HG03457 (cell line): ENCODE measurements around the gene DBH.

Experiments
- ATAC-seq: cut with Tn5 transposase; IDR thresholded peaks from one replicate; pipeline ENCODE4 v1.9.1; 2021; ENCODE audit warnings: moderate number of reproducible peaks; ENCODE audit not compliant: unreplicated experiment

Gene DBH

DNA sequence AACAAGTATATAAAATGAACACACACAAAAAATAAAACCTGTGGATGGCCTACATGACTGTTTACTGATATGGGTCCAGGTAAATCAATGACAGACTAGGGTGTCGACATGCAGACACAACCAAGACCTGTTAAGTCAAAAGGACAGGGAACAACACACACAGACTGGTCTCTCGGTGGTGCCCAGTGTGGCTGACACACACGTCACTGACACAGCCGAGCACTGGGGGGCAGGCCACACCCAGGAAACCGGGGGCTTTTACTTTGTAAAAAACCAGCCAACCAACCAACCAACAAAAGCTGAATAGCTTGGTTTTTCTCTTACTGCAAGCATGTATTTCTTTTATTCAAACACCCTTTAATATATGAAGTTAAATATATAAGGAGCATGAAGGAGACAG, 31.9 kb upstream of the DBH start:
- no peak for ATAC-seq

DNA sequence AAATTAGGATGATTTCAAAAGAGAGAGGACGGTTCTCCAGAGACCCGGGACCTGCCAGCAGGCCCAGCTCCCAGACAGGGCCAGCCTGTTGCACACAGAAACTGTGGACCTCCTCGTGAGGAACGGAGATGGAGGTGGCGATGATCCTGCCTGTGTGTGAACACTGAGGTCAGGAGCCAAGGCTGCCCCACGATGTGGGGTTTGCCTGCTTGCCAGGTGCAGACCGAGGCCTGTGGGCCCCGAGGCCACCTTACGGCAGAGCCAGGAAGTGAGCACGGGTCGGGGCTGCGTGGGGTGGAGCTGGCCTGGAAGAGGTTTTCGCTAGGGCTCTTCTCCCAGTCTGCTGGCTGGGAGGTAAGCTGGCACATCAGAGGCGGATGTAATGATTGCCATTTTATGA, 31.3 kb upstream of the DBH start:
- no peak for ATAC-seq

DNA sequence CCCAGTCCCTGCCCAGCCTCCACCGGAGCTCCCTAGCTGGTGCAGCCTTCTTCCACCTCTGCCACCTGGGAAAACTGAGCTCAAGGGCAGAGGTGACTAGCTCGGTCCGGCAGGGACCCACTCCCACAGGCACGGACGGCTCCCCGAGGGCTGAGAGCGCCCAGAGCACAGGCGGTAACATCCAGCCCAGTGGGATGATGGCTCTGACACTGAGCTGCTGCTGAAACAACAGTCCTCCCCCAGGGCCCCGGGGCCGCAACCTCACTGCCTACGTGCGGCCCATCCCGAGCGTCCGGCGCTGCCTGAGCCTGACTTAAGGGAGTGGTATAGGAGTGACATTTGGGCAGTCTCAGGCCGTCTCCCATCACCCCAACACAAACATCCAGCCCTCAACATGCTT, 30.7 kb upstream of the DBH start:
- ATAC-seq, result no peak

DNA sequence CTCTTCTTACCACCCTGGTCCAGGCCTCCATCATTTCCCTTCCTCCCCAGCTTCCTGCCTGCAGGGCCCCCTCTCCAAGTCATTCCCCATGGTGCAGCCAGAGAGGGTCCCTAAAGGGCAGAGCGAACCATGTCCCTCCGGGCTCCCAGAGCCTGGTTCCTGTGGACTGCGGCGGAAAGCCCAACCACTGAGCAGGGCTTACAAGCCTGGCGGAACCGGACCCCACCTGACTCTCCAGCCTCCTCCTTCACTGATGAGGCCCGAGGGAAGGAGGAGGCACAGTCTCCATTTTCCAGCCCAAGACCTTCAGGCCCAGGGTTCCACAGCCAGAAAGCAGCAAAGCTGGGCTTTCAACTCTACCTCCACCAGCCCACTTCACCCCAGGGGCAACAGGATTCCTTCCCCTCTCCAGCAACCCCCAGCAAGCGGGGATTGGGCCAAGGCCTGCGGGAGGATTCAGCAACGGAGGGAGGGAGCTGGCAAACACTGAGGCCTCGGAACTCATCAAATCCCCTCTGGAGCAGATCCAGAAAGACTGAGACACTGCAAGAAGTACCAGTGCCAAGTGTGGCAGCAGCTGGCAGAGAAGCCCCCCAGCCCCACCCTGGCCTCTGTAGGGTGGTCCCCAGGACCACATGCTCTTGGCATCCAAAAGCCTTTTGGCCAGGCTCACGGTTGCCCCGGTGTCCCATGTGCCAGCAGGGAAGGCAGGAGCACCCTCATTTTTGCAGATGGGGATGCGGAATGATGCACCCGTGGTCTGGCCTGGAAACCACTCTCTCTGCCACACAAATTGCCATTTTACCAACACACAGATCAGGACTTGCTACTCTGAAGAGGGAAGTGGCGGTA, 30.1 kb upstream of the DBH start:
- no peak for ATAC-seq

DNA sequence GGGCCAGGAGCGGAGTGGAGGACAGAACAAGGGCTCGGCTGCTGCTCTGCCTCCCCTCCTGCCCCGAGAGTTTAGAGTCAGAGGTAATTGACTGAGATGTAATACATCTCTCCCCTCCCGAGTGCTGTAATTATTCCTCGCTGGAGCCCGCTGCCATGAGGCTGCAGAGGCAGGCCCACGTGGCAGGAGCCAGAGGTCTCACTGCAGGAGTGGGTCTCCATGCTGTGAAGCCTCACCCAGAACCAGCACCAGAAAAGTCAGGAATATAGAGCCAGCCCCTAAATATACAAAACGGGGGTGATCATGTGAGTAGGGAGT, 29.5 kb upstream of the DBH start:
- no peak for ATAC-seq

DNA sequence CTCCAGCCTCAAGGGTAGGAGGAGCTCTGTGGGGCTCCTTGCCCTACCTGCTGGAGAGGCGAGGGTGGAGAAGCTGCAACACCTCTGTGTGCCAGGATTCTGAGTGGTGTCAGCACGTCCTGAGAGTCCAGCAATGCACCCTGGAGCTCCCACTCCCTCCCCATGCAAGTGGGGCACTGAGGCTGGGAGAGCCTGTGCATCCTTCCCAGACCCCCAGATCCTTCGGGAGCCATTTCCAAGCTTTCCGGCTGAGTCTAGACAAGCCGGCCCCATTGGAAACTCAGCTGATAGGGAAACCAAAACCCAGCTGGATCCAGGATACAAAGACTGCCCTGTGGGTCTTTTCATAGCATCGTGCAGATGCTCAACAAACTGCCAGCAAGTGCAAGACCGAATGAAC, 28.8 kb upstream of the DBH start:
- no peak for ATAC-seq

DNA sequence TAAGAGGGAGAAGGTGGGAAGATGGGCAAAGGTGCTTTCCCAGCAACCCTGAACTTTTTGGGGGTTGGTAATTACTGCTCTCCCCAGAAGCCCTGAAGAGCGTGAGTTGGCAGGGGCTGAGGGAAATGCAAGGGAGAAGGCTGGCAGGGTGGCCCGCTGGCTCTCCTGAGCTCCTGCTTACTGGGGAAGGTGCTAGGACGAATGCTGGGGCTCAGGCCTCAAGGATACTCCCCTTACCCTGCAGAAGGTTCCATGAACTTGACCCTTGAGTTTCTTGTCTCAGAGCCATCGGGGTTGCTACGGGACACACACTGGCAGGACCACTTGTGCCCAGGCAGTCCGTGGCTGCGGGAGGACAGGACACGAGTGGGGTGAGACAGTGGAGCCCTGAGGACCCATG, 28.2 kb upstream of the DBH start:
- ATAC-seq, result no peak

DNA sequence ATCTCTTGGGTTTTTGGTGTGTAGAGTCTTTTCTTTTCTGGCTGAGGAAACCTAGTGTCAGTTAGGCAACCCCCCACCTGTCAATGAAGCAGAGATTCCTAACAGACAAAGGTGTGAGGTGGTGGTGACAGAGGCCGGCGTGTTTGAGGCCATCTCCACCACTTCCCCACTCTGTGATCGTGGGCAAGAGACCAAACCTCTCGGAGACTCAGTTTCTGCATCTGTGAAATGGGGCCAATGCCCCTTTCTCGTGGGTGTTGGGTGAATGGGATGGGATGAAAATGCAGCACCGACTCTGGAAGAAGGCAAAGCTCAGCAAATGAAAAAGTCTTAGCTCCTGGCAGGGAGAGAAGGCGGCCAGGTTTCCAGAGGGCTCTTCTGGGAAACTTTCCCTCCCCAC, 27.8 kb upstream of the DBH start:
- no peak for ATAC-seq

DNA sequence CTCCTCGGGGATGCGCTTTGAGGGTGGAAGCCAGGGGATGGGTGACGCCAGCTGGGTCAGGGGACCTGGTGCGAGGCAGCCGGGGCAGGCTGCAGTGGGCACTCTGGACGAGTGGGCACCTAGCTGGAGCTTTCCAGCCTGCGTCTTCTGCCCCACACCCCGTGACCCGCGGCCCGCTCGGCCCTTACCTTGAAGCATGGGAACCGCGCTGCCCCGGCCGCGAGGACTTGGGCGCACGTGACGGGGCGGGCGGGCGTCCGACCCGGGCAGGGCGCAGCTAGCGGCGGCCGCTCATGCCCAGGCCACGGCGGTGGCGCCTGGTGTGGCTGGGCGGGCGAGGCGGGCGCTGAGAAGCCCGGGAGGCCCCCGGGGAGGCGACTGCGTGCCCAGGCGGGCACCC, 27.3 kb upstream of the DBH start:
- ATAC-seq, result no peak

DNA sequence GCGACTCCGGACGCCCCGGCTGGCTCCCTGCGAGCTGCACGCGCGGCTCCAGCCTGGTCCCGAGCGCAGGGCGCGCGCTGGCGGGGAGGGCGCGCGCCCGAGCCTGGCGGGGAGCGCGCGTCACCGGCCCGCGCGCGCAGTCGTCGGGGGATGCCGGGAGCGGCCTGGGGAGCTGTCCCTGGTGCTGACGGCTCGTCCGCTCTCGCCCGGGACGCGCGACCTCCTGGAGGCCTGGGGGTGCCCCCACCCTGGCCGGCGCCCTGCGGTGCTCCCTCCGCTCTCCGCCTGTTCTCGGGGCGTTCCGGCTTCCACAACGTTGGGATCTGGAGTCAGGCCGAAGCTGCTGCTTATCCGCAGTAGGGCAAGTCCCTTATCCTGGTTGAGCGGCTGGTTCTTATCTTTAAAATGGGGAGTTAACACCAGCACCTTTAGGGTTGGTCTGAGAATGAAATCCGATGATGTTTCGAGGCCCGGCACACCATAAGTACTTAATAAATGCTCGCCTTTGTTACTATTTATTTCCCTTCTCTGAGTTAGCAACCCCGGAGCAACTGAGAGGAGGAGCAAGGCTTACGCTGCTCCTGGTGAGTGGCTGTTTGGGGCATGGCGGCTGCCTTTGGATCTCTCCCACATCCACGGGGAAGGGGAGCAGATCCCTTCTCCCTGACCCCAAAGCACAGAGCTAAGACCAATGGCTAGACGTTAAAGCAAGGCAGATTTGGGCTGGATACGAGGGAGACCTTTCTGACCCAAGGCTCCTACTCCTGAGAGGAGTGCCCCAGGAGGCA, 26.7 kb upstream of the DBH start, which contains the start of gene FAM163B:
FAM163B (minus strand) TSS at position 79 of the 788 bp plus-strand sequence. CDS start 29,166 bp downstream, outside the sequence.
- ATAC-seq, result no peak

DNA sequence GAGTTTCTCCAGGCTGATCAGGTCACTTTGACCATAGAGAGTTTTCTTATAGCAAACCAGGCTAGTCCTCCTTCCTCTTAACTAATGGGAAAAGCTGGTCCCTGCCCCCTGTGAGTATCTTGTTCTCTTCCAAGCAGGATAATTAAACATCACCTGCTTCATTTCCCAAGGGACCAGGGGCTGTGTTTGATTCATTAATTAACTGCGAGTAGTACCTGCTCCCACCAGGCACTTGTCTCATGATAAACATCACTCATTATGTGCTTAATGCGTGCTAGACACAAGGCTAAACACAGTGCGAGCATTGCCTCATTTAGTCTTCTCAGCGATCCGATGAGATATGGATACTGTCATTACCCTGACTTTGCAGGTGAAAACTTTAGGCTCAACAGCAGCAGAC, 25.3 kb upstream of the DBH start:
- ATAC-seq, result no peak

DNA sequence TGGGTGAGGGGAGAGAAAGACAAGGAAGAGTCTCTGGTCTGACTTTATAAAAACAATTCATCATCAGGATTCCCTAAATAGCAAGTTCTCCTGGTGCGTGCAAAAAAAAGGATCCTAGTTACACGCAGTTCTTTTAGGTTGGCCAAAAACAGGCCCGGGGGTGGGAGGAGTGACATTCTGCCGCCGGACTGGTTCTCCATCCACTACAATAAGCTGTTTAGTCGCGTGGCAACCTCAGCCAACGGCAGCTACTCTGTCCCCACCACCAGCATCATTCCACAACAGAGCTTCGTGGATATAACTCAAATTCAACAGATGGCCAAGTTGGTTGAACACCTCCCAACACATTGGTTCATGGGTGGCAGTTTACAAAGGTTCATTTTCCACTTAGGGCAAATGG, 24.1 kb upstream of the DBH start:
- no peak for ATAC-seq

DNA sequence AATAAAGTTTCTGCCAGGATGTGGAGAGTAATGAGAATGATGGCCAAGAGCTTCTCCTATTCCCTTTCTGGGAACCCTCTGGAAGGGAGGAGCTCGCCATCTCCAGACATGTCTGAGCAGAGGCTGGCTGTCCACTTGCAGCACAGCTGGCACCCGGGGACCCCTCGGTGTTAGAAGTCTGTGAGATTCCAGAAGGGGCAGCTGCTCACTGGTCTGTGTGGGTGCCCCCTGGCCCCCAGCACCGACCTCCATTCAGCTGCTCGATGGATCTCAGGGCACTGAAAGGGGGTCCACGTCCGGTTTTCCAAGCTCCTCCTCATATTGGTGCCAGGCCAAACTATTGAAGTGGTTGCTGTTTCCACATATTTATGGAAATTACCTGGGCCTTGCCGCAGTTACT, 23.3 kb upstream of the DBH start:
- no peak for ATAC-seq

DNA sequence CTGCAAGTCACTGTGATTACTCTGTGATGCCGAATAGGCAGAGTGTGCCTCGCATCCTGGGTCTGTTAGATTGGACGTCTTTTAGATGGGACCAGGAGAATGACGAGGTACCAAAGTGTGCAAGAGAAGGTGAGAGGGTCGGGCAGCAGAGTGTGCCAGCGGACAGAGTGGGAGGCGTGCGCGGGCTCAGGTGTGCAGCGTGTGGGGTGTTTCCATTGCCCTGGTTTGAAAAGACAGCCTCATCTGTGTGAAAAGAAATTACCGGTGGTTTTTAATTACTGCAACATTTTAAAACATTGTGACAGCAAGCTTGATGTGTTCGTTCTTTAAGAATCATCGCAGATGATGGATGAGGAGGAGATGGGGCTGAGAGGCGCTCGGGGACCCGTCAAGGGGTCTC, 22.7 kb upstream of the DBH start:
- ATAC-seq, result no peak

DNA sequence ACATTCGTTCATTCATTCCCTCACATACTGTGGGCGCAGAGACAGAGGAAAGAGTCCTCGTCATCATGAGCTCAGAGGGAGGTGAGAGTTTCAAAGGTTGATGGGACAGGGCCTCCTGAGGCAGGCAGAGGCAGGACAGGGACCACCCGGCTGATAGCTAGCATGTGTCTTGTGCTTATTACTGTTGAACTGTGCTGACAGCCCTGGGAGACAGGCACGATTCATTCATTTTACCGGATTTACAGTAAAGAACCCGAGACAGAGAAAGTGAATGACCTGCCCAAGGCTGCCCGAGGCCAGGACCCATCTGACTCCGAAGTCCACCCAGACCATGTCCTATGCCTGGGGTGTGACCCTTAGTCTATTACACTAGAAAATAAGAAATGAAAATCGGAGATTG, 22.1 kb upstream of the DBH start:
- ATAC-seq, result no peak

DNA sequence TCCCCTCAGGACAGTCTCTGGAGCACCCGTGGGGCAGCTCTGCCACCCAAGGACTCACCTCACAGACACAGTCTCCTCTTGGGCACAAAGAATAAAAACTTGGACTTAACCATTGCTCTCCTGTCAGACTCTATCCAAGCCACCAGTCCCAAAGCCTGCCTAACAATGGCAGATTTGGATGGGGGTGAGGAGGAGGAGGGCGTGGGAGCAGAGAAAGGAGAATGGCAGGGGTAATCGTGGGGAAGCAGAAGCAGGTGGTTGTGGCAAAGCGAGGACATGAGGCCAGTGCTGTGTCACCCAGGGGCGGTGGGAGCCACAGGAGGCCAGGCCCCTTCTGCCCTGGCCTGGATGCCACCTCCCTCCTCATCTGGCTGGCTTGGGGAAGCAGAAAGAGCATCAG, 21.5 kb upstream of the DBH start:
- no peak for ATAC-seq

DNA sequence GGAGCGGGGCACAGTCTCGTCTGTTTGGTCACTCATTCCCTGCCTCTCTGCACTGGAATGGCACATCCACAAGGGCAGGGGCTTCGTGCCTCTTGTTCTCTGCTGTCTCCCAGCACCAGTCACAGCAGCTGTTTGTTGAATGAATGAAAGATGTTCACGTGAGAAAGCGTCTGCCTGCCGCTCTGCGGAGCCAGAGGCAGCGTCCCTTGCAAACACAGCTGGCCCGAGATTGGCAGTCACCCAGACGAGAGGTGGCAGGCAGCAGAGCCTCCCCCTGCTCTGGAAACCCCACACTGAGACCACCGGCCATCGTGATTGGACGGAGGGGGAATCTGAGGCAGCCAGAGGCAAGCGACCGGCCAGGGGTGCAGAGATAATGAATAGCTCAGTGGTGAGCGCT, 21.0 kb upstream of the DBH start:
- ATAC-seq, result no peak

DNA sequence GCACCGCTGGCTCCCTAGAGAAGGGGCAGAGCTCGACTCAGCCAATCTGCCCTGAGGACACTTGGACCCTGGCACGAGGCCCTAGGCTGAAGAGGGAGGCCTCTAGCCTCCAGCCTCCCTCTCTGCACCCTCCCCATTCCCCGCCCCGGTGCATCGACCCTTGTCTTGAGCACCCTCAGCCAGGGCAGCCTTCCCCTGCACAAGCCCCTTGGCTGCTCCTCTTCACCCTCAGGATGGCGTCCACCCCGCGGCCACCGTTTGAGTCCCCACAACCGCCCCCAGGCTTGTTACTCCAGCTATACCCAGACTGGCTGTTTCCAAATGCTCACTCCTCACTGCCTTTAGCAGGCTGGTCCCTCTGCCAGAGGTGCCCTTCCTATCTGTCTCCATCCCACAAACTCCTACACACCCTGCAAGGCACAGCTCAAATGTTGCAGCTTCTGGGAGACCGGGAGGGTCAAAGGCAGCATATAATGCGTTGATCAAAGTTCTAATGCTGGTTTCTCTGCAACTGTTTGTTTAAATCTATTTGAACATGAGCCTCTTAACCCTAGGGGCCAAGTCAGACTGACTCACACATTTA, 20.5 kb upstream of the DBH start:
- no peak for ATAC-seq

DNA sequence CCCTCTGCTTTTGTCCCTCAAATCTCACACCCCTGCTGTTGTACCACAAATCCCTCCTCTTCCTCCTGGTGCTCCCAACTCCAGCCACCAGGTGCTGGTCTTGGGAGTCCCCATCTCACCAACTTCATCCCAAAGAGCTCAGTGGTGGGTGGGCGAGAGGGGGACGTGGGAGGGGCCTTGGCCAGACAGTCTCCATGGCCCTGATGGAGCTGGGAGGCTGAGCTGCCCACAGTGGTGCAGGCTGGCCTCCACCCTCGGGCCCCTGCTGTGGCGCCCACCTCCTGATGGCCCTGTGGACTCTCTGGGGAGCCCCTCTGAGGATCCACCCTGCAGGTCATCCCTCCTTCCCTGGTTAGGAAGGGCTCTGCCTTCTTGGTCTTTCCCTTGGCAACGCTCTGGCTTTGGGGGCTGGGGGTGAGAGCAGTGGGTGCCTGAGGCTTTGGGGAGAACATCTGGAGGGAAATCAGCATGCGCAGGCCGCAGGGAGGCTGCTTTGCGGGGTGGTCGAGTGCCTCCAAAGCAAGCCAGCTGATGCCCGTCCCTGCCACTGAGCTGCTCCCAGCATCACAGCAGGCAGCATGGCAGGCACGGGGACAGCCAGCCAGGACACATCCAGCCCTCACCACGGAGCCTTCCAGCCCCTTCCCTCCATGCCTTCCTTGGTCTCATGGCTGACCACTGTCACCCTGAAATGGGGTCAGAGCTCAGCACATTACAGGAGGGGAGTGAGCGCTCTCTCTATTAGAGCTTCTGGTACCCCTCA, 19.3 kb upstream of the DBH start:
- ATAC-seq, result no peak

DNA sequence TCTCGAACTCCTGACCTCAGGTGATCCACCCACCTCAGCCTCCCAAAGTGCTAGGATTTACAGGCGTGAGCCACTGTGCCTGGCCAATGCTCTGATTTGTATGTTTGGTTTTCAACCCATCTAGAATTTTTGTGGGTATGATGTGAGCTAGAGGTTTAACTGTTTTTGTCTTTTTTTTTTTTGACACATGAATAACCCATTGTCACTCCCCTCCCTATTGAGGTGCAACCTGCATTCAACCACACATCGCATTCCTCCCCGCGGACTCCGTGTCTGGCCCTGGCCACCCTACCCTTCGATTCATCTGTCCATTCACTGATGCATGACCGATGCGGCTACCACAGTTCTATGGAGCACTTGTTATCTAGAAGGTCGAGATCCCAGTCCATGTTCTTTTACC, 17.4 kb upstream of the DBH start:
- ATAC-seq, result no peak

DNA sequence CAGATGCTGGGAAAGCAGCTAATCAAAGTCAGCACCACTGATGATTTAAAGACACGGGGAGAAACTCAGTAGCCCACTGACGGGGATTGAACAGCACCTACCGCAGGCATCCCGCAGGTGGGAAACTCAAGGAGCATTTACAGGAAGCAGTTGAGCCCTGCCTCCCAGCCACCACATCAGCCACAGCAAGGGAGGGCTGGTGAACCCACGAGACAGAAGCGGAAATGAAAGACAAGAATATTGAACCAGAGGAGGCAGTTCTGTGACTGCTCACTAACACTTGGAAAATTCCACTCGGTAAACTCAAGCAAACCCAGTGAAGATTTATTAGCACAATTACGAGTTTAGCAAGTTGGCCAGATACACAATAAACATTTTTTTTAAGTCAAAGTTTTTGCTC, 16.4 kb upstream of the DBH start:
- no peak for ATAC-seq
